ENCODE data around the gene ZNF444. TPM values are rescaled to one million over a fixed set of nuclear protein-coding genes. Genes with fewer than 3 reads are reported as not detected.
A peak's percentile ranks its signal among the peaks of the same experiment; 100 is the strongest.

The ZNF444 gene
- total and polyA plus RNA-seq, 2 of the 4 experiments (the other 2 are of a cell fraction): 2.5 to 20.3 TPM

DNA sequence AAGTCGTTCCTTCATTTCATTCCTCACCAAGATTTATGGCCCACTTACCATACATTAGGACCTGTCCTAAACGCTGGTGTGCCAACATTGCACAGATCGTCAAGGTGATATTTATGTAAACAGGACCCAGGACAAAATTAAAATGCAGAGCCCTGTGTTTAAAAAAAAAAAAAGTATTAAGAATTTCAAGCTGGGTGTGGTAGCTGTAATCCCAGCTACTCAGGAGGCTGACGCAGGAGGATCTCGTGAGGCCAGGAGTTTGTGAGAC is 6.5 kb upstream of the ZNF444 start:
- H2BK120ac ChIP-seq (ENCODE audit: low read depth, low read length): no peak overlapping the region
- no peak overlapping the region for H3K4me3 ChIP-seq (ENCODE audit: insufficient read depth, low read depth, low read length)
- H2AK9ac ChIP-seq (replicated peaks; ENCODE audit: low read depth, low read length, poor library complexity): no peak overlapping the region
- no peak overlapping the region for H4K5ac ChIP-seq (ENCODE audit: low read depth, low read length)
- in situ Hi-C loops (cut with MboI; ENCODE audit: low sequenced_read_pairs) (loop anchor here (25.0 kb wide), 2 partner anchors 447 to 1672 kb away; partner anchors contain the start of genes CDC42EP5, EPN1 and LENG9), intact Hi-C loops (cut with micrococcal nuclease) (no loop called here), dilution Hi-C loops (cut with HindIII; ENCODE audit: low sequenced_read_pairs, unreplicated experiment) (no loop called here)
- H3K9ac ChIP-seq (ENCODE audit: low read depth, low read length): no peak overlapping the region
- no TSS peak for BruUV-seq (replicated peaks)
- no peak overlapping the region for H2BK15ac ChIP-seq (ENCODE audit: low read depth, low read length)
- ChIA-PET POLR2A (ENCODE audit: unreplicated experiment) (no interaction called here), CTCF (interaction anchor here (0.6 kb wide), 1 partner anchor 1017 kb away, joined by 5 read pairs; no protein-coding TSS in a partner anchor)
- no peak overlapping the region for H3K56ac ChIP-seq (ENCODE audit: extremely low read depth, insufficient read depth, low read length)
- no peaks in the 10 kb centered on the region for H3K36me3 ChIP-seq (ENCODE audit: control insufficient read depth, insufficient read depth, low read length)
- H3K23ac ChIP-seq (ENCODE audit: low read depth, low read length): no peak overlapping the region
- H3K14ac ChIP-seq (replicated peaks; ENCODE audit: low read depth, low read length): no peak overlapping the region
- H2BK5ac ChIP-seq (ENCODE audit: low read depth, low read length, poor library complexity, severe bottlenecking): no peak overlapping the region
- TF ChIP-seq POLR2A (IDR thresholded peaks at IDR 0.05; ENCODE audit: low read depth, low read length): no peak
- no peak for TF ChIP-seq RFX5 (IDR thresholded peaks at IDR 0.05; ENCODE audit: low read depth, low read length)
- no peak for TF ChIP-seq BHLHE40 (IDR thresholded peaks at IDR 0.05; ENCODE audit: low read depth, low read length)
- no peaks in the 10 kb centered on the region for H3K27me3 ChIP-seq (ENCODE audit: control insufficient read depth, insufficient read depth, low read length)
- DNase-seq: no peak
- H3K27ac ChIP-seq (ENCODE audit: insufficient read depth, low read length): no peak overlapping the region
- no peak overlapping the region for H2BK20ac ChIP-seq (ENCODE audit: low read depth, low read length)
- no peak for ATAC-seq (ENCODE audit: low read depth)
- whole genome bisulfite sequencing, 2 experiments (ENCODE audit: extremely low coverage in 2 of 2, insufficient read length in 1 of 2): no CpG with 5 or more reads among the region's 5 CpGs
- H2AFZ ChIP-seq (replicated peaks; ENCODE audit: low read length, poor library complexity): no peak overlapping the region
- no peak overlapping the region for H3K4ac ChIP-seq (ENCODE audit: low read depth, low read length)
- no peaks in the 10 kb centered on the region for H4K20me1 ChIP-seq (ENCODE audit: insufficient read depth, low read length)
- no peaks in the 10 kb centered on the region; the same call in 1 of the 2 replicates for H3K9me1 ChIP-seq (ENCODE audit: insufficient read depth, low read length)
- H2AK5ac ChIP-seq (ENCODE audit: low read depth, low read length): peak overlapping the region; percentile 38; the same call in 1 of the 2 replicates
- H3K9me3 ChIP-seq (ENCODE audit: control insufficient read depth, insufficient read depth, low read length): no peaks in the 10 kb centered on the region
- H4K91ac ChIP-seq (ENCODE audit: insufficient read depth, low read depth, low read length): no peak overlapping the region
- no peak overlapping the region for H4K8ac ChIP-seq (ENCODE audit: low read depth in 2 of 2, low read length in 2 of 2)
- no peaks in the 10 kb centered on the region for H3K79me1 ChIP-seq (ENCODE audit: low read depth in 1 of 2, low read length in 2 of 2)
- H3K4me2 ChIP-seq (ENCODE audit: low read depth, low read length): no peak overlapping the region
- H3K18ac ChIP-seq (ENCODE audit: low read depth, low read length): no peak overlapping the region
- H3K4me1 ChIP-seq (ENCODE audit: control insufficient read depth, insufficient read depth, low read length): peaks cover 11% of the 10 kb centered on the region; the same call in 1 of the 2 replicates
